Tibial artery (tissue), 4 donors: Measurements from ENCODE around the gene UBR3.

Experiments used
- DNase-seq, 2 donors: peaks; one replicate each; pipeline ENCODE4 v3.0.0-alpha.2; 2019
- H3K27ac ChIP-seq, 2 donors: fragments of 200-600 bp; sonication (generic) in 1 of 2; 1 replicate in 1 of 2; 2 replicates in 1 of 2; pipeline ENCODE4 v1.5.1; 2018 to 2019; ENCODE audit warnings: mild to moderate bottlenecking in 1 of 2
- H3K27me3 ChIP-seq, 2 donors: fragments of 200-600 bp; sonication (generic) in 1 of 2; one replicate each; pipeline versions ENCODE4 v1.5.1 to v1.6.0; 2016 to 2019
- H3K36me3 ChIP-seq, 3 donors: fragments of 200-600 bp; sonication (generic) in 2 of 3; one replicate each; pipeline ENCODE4 v1.5.1; 2016 to 2019; ENCODE audit warnings: mild to moderate bottlenecking in 2 of 3
- H3K4me1 ChIP-seq, 4 donors: fragments of 200-600 bp; sonication (generic) in 2 of 4; 1 replicate in 3 of 4; 2 replicates in 1 of 4; pipeline ENCODE4 v1.5.1; 2016 to 2019
- H3K4me3 ChIP-seq, 2 donors: fragments of 200-600 bp; sonication (generic) in 1 of 2; 1 replicate in 1 of 2; 2 replicates in 1 of 2; pipeline ENCODE4 v1.5.1; 2018 to 2019; ENCODE audit warnings: mild to moderate bottlenecking in 2 of 2
- H3K9me3 ChIP-seq, 3 donors: fragments of 200-600 bp; sonication (generic) in 1 of 3; one replicate each; pipeline ENCODE4 v1.5.1; 2016 to 2019
- CTCF ChIP-seq, 2 experiments: fragments of 200-600 bp in 1 of 2; fragments of 450-650 bp in 1 of 2; IDR thresholded peaks; one replicate each; pipeline ENCODE4 v1.5.1; 2017 to 2019; ENCODE audit warnings: antibody characterized with exemption in 2 of 2, mild to moderate bottlenecking in 1 of 2, moderate library complexity in 1 of 2
- intact Hi-C: fragments of 100-400 bp; cut with DNase I; formaldehyde crosslinking; loops from one replicate; pipeline ENCODE4 v1.15.0; 2023; ENCODE audit warnings: low total_unique reads

UBR3 gene

GRCh38 chr2:170088776-170089175 is 261.5 kb downstream of the UBR3 start:
- Histone ChIP-seq H3K4me1 (peaks cover 0 to 6% (median 0%) of the 10 kb centered on the region in 4 donors), H3K9me3 (peaks cover 0 to 5% (median 0%) of the 10 kb centered on the region in 3 donors)
- no peak for DNase-seq

GRCh38 chr2:170090229-170090628 is 263.0 kb downstream of the UBR3 start:
- no peak for TF ChIP-seq CTCF (IDR thresholded peaks at IDR 0.05)
- Histone ChIP-seq H3K4me3 (no peak overlapping the region), H3K36me3 (no peaks in the 10 kb centered on the region), H3K27me3 (no peaks in the 10 kb centered on the region), H3K4me1 (peaks cover 0 to 6% (median 0%) of the 10 kb centered on the region in 4 donors), H3K27ac (no peak overlapping the region), H3K9me3 (peaks cover 0 to 5% (median 0%) of the 10 kb centered on the region in 3 donors)
- no peak for DNase-seq
- intact Hi-C loops = no loop called here

More at GRCh38 chr2:170088776-170089175, 261.5 kb downstream of the UBR3 start:
- Histone ChIP-seq H3K36me3 (peaks cover 0 to 9% (median 7%) of the 10 kb centered on the region in 3 donors), H3K4me3 (no peak overlapping the region), H3K27ac (no peak overlapping the region), H3K27me3 (no peaks in the 10 kb centered on the region)
- intact Hi-C loops = loop anchor here (10.0 kb wide), 1 partner anchor 154 kb away; no protein-coding TSS in a partner anchor
- TF ChIP-seq CTCF (IDR thresholded peaks at IDR 0.05) = no peak

- no peak for DNase-seq
- Histone ChIP-seq H3K9me3 (peaks cover 0 to 5% (median 0%) of the 10 kb centered on the region in 3 donors), H3K4me1 (peaks cover 0 to 6% (median 0%) of the 10 kb centered on the region in 4 donors), H3K4me3 (no peak overlapping the region), H3K36me3 (no peaks in the 10 kb centered on the region), H3K27ac (no peak overlapping the region), H3K27me3 (no peaks in the 10 kb centered on the region)
- intact Hi-C loops = no loop called here
- no peak for TF ChIP-seq CTCF (IDR thresholded peaks at IDR 0.05)
These were observed 264.2 kb downstream of the UBR3 start for GRCh38 chr2:170091436-170091835.

- Histone ChIP-seq H3K4me3 (no peak overlapping the region), H3K9me3 (peaks cover 0 to 8% (median 5%) of the 10 kb centered on the region in 3 donors), H3K27ac (no peak overlapping the region), H3K27me3 (no peaks in the 10 kb centered on the region), H3K4me1 (peaks cover 0 to 6% (median 0%) of the 10 kb centered on the region in 4 donors), H3K36me3 (no peaks in the 10 kb centered on the region)
- no peak for TF ChIP-seq CTCF (IDR thresholded peaks at IDR 0.05)
- DNase-seq = no peak
- intact Hi-C loops = no loop called here
These were observed 265.3 kb downstream of the UBR3 start for GRCh38 chr2:170092436-170093060.

- Histone ChIP-seq H3K9me3 (peaks cover 0 to 8% (median 5%) of the 10 kb centered on the region in 3 donors), H3K27ac (no peak overlapping the region), H3K4me1 (no peaks in the 10 kb centered on the region), H3K36me3 (no peaks in the 10 kb centered on the region), H3K4me3 (no peak overlapping the region), H3K27me3 (no peaks in the 10 kb centered on the region)
- intact Hi-C loops = no loop called here
- no peak for DNase-seq
- TF ChIP-seq CTCF (IDR thresholded peaks at IDR 0.05) = no peak
These were observed 268.1 kb downstream of the UBR3 start for GRCh38 chr2:170095380-170095779.
